ENCODE results near the gene PUM1. TPM values are rescaled to one million over a fixed set of nuclear protein-coding genes. Genes with fewer than 3 reads are reported as not detected.

Gene PUM1
- total RNA-seq, 1 donor from 2014 or later = 121 TPM

GRCh38 chr1:30906631-30907441, 158.7 kb downstream of the PUM1 start:
- Mint-ChIP-seq H3K36me3 (ENCODE audit: low read depth) (no peaks in the 10 kb centered on the region), H3K9me3 (no peaks in the 10 kb centered on the region), H3K4me1 (ENCODE audit: low read depth) (peaks cover 10% of the 10 kb centered on the region), H3K27me3 (ENCODE audit: low read depth) (peaks cover 46% of the 10 kb centered on the region), H3K4me3 (ENCODE audit: low read depth) (peak overlapping the region; percentile 70), H3K27ac (no peak overlapping the region)
- intact Hi-C loops (cut with micrococcal nuclease) = no loop called here
- DNase-seq (ENCODE audit: low spot score) = no peak

- no peak for DNase-seq (ENCODE audit: low spot score)
- Mint-ChIP-seq H3K4me3 (ENCODE audit: low read depth) (no peak overlapping the region), H3K36me3 (ENCODE audit: low read depth) (no peaks in the 10 kb centered on the region), H3K4me1 (ENCODE audit: low read depth) (peaks cover 10% of the 10 kb centered on the region), H3K27ac (no peak overlapping the region), H3K9me3 (no peaks in the 10 kb centered on the region), H3K27me3 (ENCODE audit: low read depth) (peaks cover 46% of the 10 kb centered on the region)
- intact Hi-C loops (cut with micrococcal nuclease) = no loop called here
Observed at GRCh38 chr1:30905916-30906620, 159.4 kb downstream of the PUM1 start.

- H3K27ac Mint-ChIP-seq = no peak overlapping the region
- peaks cover 41% of the 10 kb centered on the region for H3K27me3 Mint-ChIP-seq (ENCODE audit: low read depth)
- DNase-seq (ENCODE audit: low spot score) = no peak
- H3K9me3 Mint-ChIP-seq = no peaks in the 10 kb centered on the region
- H3K4me3 Mint-ChIP-seq (ENCODE audit: low read depth) = no peak overlapping the region
- peaks cover 10% of the 10 kb centered on the region for H3K4me1 Mint-ChIP-seq (ENCODE audit: low read depth)
- intact Hi-C loops (cut with micrococcal nuclease) = no loop called here
- no peaks in the 10 kb centered on the region for H3K36me3 Mint-ChIP-seq (ENCODE audit: low read depth)
Observed at GRCh38 chr1:30905403-30905802, 160.1 kb downstream of the PUM1 start.

- Mint-ChIP-seq H3K9me3 (no peaks in the 10 kb centered on the region), H3K4me3 (ENCODE audit: low read depth) (no peak overlapping the region), H3K27ac (no peak overlapping the region), H3K27me3 (ENCODE audit: low read depth) (peaks cover 37% of the 10 kb centered on the region), H3K4me1 (ENCODE audit: low read depth) (peaks cover 10% of the 10 kb centered on the region), H3K36me3 (ENCODE audit: low read depth) (no peaks in the 10 kb centered on the region)
- intact Hi-C loops (cut with micrococcal nuclease) = no loop called here
- DNase-seq (ENCODE audit: low spot score) = no peak
Observed at GRCh38 chr1:30904962-30905335, 160.6 kb downstream of the PUM1 start.

- no peak for DNase-seq (ENCODE audit: low spot score)
- H3K27ac Mint-ChIP-seq = no peak overlapping the region
- no peaks in the 10 kb centered on the region for H3K36me3 Mint-ChIP-seq (ENCODE audit: low read depth)
- no peak overlapping the region for H3K4me3 Mint-ChIP-seq (ENCODE audit: low read depth)
- intact Hi-C loops (cut with micrococcal nuclease) = no loop called here
- H3K27me3 Mint-ChIP-seq (ENCODE audit: low read depth) = peaks cover 31% of the 10 kb centered on the region
- peaks cover 7% of the 10 kb centered on the region for H3K4me1 Mint-ChIP-seq (ENCODE audit: low read depth)
- H3K9me3 Mint-ChIP-seq = no peaks in the 10 kb centered on the region
Observed at GRCh38 chr1:30904191-30904961, 161.1 kb downstream of the PUM1 start.

- peaks cover 27% of the 10 kb centered on the region for H3K27me3 Mint-ChIP-seq (ENCODE audit: low read depth)
- H3K9me3 Mint-ChIP-seq = no peaks in the 10 kb centered on the region
- H3K4me1 Mint-ChIP-seq (ENCODE audit: low read depth) = peaks cover 5% of the 10 kb centered on the region
- DNase-seq (ENCODE audit: low spot score) = no peak
- no peak overlapping the region for H3K4me3 Mint-ChIP-seq (ENCODE audit: low read depth)
- no peaks in the 10 kb centered on the region for H3K36me3 Mint-ChIP-seq (ENCODE audit: low read depth)
- intact Hi-C loops (cut with micrococcal nuclease) = no loop called here
- H3K27ac Mint-ChIP-seq = no peak overlapping the region
Observed at GRCh38 chr1:30903343-30904034, 162.0 kb downstream of the PUM1 start.

GRCh38 chr1:30902593-30903290, 162.8 kb downstream of the PUM1 start:
- H3K4me3 Mint-ChIP-seq (ENCODE audit: low read depth) = no peak overlapping the region

GRCh38 chr1:30901798-30902581, 163.5 kb downstream of the PUM1 start:
- no peaks in the 10 kb centered on the region for H3K4me1 Mint-ChIP-seq (ENCODE audit: low read depth)
- H3K27ac Mint-ChIP-seq = no peak overlapping the region
- no peaks in the 10 kb centered on the region for H3K9me3 Mint-ChIP-seq
- intact Hi-C loops (cut with micrococcal nuclease) = no loop called here
- H3K4me3 Mint-ChIP-seq (ENCODE audit: low read depth) = no peak overlapping the region
- DNase-seq (ENCODE audit: low spot score) = no peak
- H3K27me3 Mint-ChIP-seq (ENCODE audit: low read depth) = peaks cover 19% of the 10 kb centered on the region
- H3K36me3 Mint-ChIP-seq (ENCODE audit: low read depth) = no peaks in the 10 kb centered on the region

More at GRCh38 chr1:30902593-30903290, 162.8 kb downstream of the PUM1 start:
- no peak for DNase-seq (ENCODE audit: low spot score)
- no peaks in the 10 kb centered on the region for H3K36me3 Mint-ChIP-seq (ENCODE audit: low read depth)
- H3K9me3 Mint-ChIP-seq = no peaks in the 10 kb centered on the region
- intact Hi-C loops (cut with micrococcal nuclease) = no loop called here
- H3K27me3 Mint-ChIP-seq (ENCODE audit: low read depth) = peaks cover 26% of the 10 kb centered on the region
- no peak overlapping the region for H3K27ac Mint-ChIP-seq
- H3K4me1 Mint-ChIP-seq (ENCODE audit: low read depth) = peaks cover 5% of the 10 kb centered on the region

GRCh38 chr1:30900931-30901560, 164.5 kb downstream of the PUM1 start:
- Mint-ChIP-seq H3K27ac (no peak overlapping the region), H3K9me3 (no peaks in the 10 kb centered on the region), H3K4me1 (ENCODE audit: low read depth) (no peaks in the 10 kb centered on the region), H3K4me3 (ENCODE audit: low read depth) (no peak overlapping the region), H3K36me3 (ENCODE audit: low read depth) (no peaks in the 10 kb centered on the region), H3K27me3 (ENCODE audit: low read depth) (peaks cover 13% of the 10 kb centered on the region)
- DNase-seq (ENCODE audit: low spot score) = no peak
- intact Hi-C loops (cut with micrococcal nuclease) = no loop called here

- H3K27ac Mint-ChIP-seq = no peak overlapping the region
Observed at GRCh38 chr1:30900486-30900885, 165.0 kb downstream of the PUM1 start.

More at GRCh38 chr1:30900486-30900885, 165.0 kb downstream of the PUM1 start:
- intact Hi-C loops (cut with micrococcal nuclease) = no loop called here
- H3K4me3 Mint-ChIP-seq (ENCODE audit: low read depth) = no peak overlapping the region
- no peak for DNase-seq (ENCODE audit: low spot score)
- no peaks in the 10 kb centered on the region for H3K36me3 Mint-ChIP-seq (ENCODE audit: low read depth)
- no peaks in the 10 kb centered on the region for H3K4me1 Mint-ChIP-seq (ENCODE audit: low read depth)
- no peaks in the 10 kb centered on the region for H3K9me3 Mint-ChIP-seq
- peaks cover 7% of the 10 kb centered on the region for H3K27me3 Mint-ChIP-seq (ENCODE audit: low read depth)

Data from activated T-helper 2 cell treated with anti-CD3 and anti-CD28 coated beads, Interferon-gamma antibody, Interleukin-2, Interleukin-4, amounts not matched to agents 10 μg/mL and 5 μg/mL and 100 μg/mL, durations not matched to agents 14 hours and 24 hours and 36 hours (primary cell).